Adrenal gland (tissue), 12 donors: ENCODE measurements around the gene NFIB. TPM values are rescaled to one million over a fixed set of nuclear protein-coding genes. Genes with fewer than 3 reads are reported as not detected.
A peak's percentile ranks its signal among the peaks of the same experiment; 100 is the strongest.

Experiments
- DNase-seq, 7 donors: peaks; one replicate each; pipeline ENCODE4 v3.0.0-alpha.2; 2019 to 2020
- H3K27ac ChIP-seq, 5 donors: fragments of 200-600 bp; sonication (generic) in 4 of 5; 1 replicate in 3 of 5; 2 replicates in 2 of 5; pipeline versions ENCODE4 v1.5.1 to v1.8.0; 2016 to 2020; ENCODE audit warnings: mild to moderate bottlenecking in 1 of 5
- H3K27me3 ChIP-seq: fragments of 200-600 bp; 2 replicates; pipeline ENCODE4 v1.8.0; 2021
- H3K36me3 ChIP-seq, 2 donors: fragments of 200-600 bp; replicated peaks in 1 of 2; 1 replicate in 1 of 2; 2 replicates in 1 of 2; pipeline versions ENCODE4 v1.5.1 to v1.8.0; 2018 to 2022
- H3K4me1 ChIP-seq, 2 donors: fragments of 200-600 bp; replicated peaks in 1 of 2; 1 replicate in 1 of 2; 2 replicates in 1 of 2; pipeline versions ENCODE4 v1.5.1 to v1.8.0; 2018 to 2021
- H3K4me3 ChIP-seq, 4 donors: fragments of 200-600 bp; sonication (generic) in 3 of 4; one replicate each; pipeline ENCODE4 v1.5.1; 2016 to 2018
- H3K9me3 ChIP-seq, 3 donors: fragments of 200-600 bp; sonication (generic) in 1 of 3; replicated peaks in 1 of 3; 1 replicate in 2 of 3; 2 replicates in 1 of 3; pipeline versions ENCODE4 v1.5.1 to v1.8.0; 2016 to 2021
- CTCF ChIP-seq, 6 experiments: fragments of 450-650 bp in 4 of 6; fragments of 200-600 bp in 2 of 6; sonication (generic) in 1 of 6; IDR thresholded peaks; 1 replicate in 5 of 6; 2 replicates in 1 of 6; pipeline versions ENCODE4 v1.5.1 to v1.8.0; 2016 to 2021; ENCODE audit warnings: antibody characterized with exemption in 6 of 6, mild to moderate bottlenecking in 2 of 6, moderate library complexity in 1 of 6
- POLR2A ChIP-seq, 2 donors: fragments of 450-650 bp; IDR thresholded peaks; one replicate each; pipeline ENCODE4 v1.6.1; 2017; ENCODE audit warnings: antibody characterized with exemption in 2 of 2, mild to moderate bottlenecking in 2 of 2, moderate library complexity in 1 of 2
- WGBS, 4 donors: extraction: QIAGEN DNeasy Blood & Tissue Kit in 2 of 4; methylation state at CpG; one replicate each; pipeline versions ENCODE4 v1.1.5 to v1.1.7; 2013 to 2017; 5-methylcytosine and 5-hydroxymethylcytosine counted together
- intact Hi-C, 2 donors: fragments of 100-400 bp; cut with DNase I; formaldehyde crosslinking; loops; one replicate each; pipeline versions ENCODE4 v1.14.1 to v1.15.0; 2022 to 2023
- polyA plus RNA-seq, 3 donors: library from polyadenylated mRNA; stranded (reverse); fragments of 200-250 nt in 2 of 3; fragments of 350-450 nt in 1 of 3; fragmentation: Illumina TruSeq in 1 of 3; extraction: RNeasy Lipid Tissue Mini Kit (QIAGEN cat#74804) in 1 of 3; gene quantifications; one replicate each; pipeline ENCODE4 v1.2.3, GENCODE V29; 2013 to 2014
- total RNA-seq, 9 donors: library from RNA; depleted of rRNA in 4 of 9; stranded (reverse); fragments of >200 nt in 4 of 9; fragments of 120-200 nt in 1 of 9; fragmentation: NEBNext Ultra II Directional in 1 of 9; extraction: Animal tissue kit (Norgen Biotek cat#: 25700) in 1 of 9; gene quantifications; one replicate each; pipeline versions ENCODE4 v1.1.0 to v1.2.4, GENCODE V29; 2013 to 2023
- donor health status: healthy with polysubstance abuse.
- donor health status: Bipolar disorder and iron deficiency.
- donor health status: DM: yes; HTN: yes; CAD: no.
- donor health status: DM: no; HTN: no; CAD: no.
- donor health status: DM: no; HTN: no; CAD: no.
- donor health status: DM: yes; HTN: yes; CAD: no.

The NFIB gene
- total and polyA plus RNA-seq, 12 donors = 10.9 to 84.1 (median 43.0) TPM

- 12 to 25% (median 15%) methylated on average over 8 to 15 of the region's 15 CpGs for WGBS, 4 donors
- Histone ChIP-seq H3K27me3 (peaks cover 51% of the 10 kb centered on the region), H3K27ac (peak overlapping the region in 2 of 5 donors; percentile 67 to 72)
Observed at GRCh38 chr9:14349146-14349446, 35.2 kb upstream of the NFIB start.

GRCh38 chr9:14348373-14349145 lies 34.6 kb upstream of the NFIB start:
- peak overlapping the region in 2 of 4 donors; percentile 11 to 40 for H3K4me3 ChIP-seq
- DNase-seq = no peak
- peaks cover 0 to 15% of the 10 kb centered on the region in 2 donors for H3K4me1 ChIP-seq
- H3K27me3 ChIP-seq = peaks cover 51% of the 10 kb centered on the region
- no peaks in the 10 kb centered on the region for H3K9me3 ChIP-seq
- no peak for TF ChIP-seq POLR2A (IDR thresholded peaks at IDR 0.05)
- TF ChIP-seq CTCF (IDR thresholded peaks at IDR 0.05) = no peak
- H3K36me3 ChIP-seq = no peaks in the 10 kb centered on the region
- H3K27ac ChIP-seq = peak overlapping the region in 2 of 5 donors; percentile 67 to 72
- intact Hi-C loops = no loop called here
- 9 to 11% (median 9%) methylated on average over 27 to 43 of the region's 43 CpGs for WGBS, 4 donors

More at GRCh38 chr9:14349146-14349446, 35.2 kb upstream of the NFIB start:
- Histone ChIP-seq H3K4me1 (peaks cover 0 to 15% of the 10 kb centered on the region in 2 donors), H3K36me3 (no peaks in the 10 kb centered on the region), H3K9me3 (no peaks in the 10 kb centered on the region), H3K4me3 (peak overlapping the region in 1 of 4 donors; percentile 40)
- intact Hi-C loops = no loop called here
- TF ChIP-seq POLR2A (IDR thresholded peaks at IDR 0.05) (no peak), CTCF (IDR thresholded peaks at IDR 0.05) (no peak)
- DNase-seq = no peak

GRCh38 chr9:14348123-14348372 lies 34.1 kb upstream of the NFIB start:
- peak overlapping the region in 2 of 4 donors; percentile 13 to 40 for H3K4me3 ChIP-seq
- peak overlapping the region in 2 of 5 donors; percentile 46 to 67 for H3K27ac ChIP-seq
- H3K27me3 ChIP-seq = peaks cover 51% of the 10 kb centered on the region
- intact Hi-C loops = no loop called here
- TF ChIP-seq POLR2A (IDR thresholded peaks at IDR 0.05) (no peak), CTCF (IDR thresholded peaks at IDR 0.05) (no peak)
- DNase-seq = no peak
- 8 to 17% (median 11%) methylated on average over 10 of the region's 10 CpGs for WGBS, 4 donors
- peaks cover 0 to 19% of the 10 kb centered on the region in 2 donors for H3K4me1 ChIP-seq
- no peaks in the 10 kb centered on the region for H3K36me3 ChIP-seq
- H3K9me3 ChIP-seq = no peaks in the 10 kb centered on the region

GRCh38 chr9:14347406-14348122 lies 33.6 kb upstream of the NFIB start:
- peaks cover 0 to 19% of the 10 kb centered on the region in 2 donors for H3K4me1 ChIP-seq
- peak overlapping the region in 3 of 5 donors; percentile 46 to 67 (median 56) for H3K27ac ChIP-seq
- no peaks in the 10 kb centered on the region for H3K9me3 ChIP-seq
- peak in 3 of 7 donors; percentile 14 to 26 (median 25) for DNase-seq
- TF ChIP-seq CTCF (IDR thresholded peaks at IDR 0.05) = no peak
- no peak for TF ChIP-seq POLR2A (IDR thresholded peaks at IDR 0.05)
- intact Hi-C loops = no loop called here
- peaks cover 51% of the 10 kb centered on the region for H3K27me3 ChIP-seq
- peak overlapping the region in 2 of 4 donors; percentile 13 to 40 for H3K4me3 ChIP-seq
- WGBS, 4 donors = 3 to 5% (median 3%) methylated on average over 28 to 53 of the region's 53 CpGs
- H3K36me3 ChIP-seq = no peaks in the 10 kb centered on the region
